Prostate gland (tissue), 2 donors: ENCODE measurements around the gene SLC6A6. TPM values are rescaled to one million over a fixed set of nuclear protein-coding genes. Genes with fewer than 3 reads are reported as not detected.

ENCODE experiments used
- DNase-seq: peaks from one replicate; pipeline ENCODE4 v3.0.0-alpha.2; 2019; ENCODE audit warnings: low spot score
- H3K27ac ChIP-seq, 2 donors: fragments of 200-600 bp; sonication (generic); 2 replicates each; pipeline ENCODE4 v1.5.1; 2017 to 2019
- H3K27me3 ChIP-seq: fragments of 200-600 bp; sonication (generic); replicated peaks from 2 replicates; pipeline ENCODE4 v1.5.1; 2019; ENCODE audit not compliant: insufficient read depth
- H3K36me3 ChIP-seq, 2 donors: fragments of 200-600 bp; sonication (generic); 1 replicate in 1 of 2; 2 replicates in 1 of 2; pipeline versions ENCODE4 v1.5.1 to v1.8.1; 2017 to 2019
- H3K4me1 ChIP-seq: fragments of 200-600 bp; sonication (generic); replicated peaks from 2 replicates; pipeline ENCODE4 v1.5.1; 2019
- H3K4me3 ChIP-seq, 2 donors: fragments of 200-600 bp; sonication (generic); 2 replicates each; pipeline ENCODE4 v1.5.1; 2017 to 2019
- H3K9me3 ChIP-seq: fragments of 200-600 bp; sonication (generic); 2 replicates; pipeline ENCODE4 v1.5.1; 2017
- CTCF ChIP-seq, 4 experiments: fragments of 200-600 bp in 2 of 4; fragments of 450-650 bp in 2 of 4; sonication (generic) in 2 of 4; IDR thresholded peaks; 1 replicate in 3 of 4; 2 replicates in 1 of 4; pipeline ENCODE4 v1.5.1; 2016 to 2019; ENCODE audit warnings: antibody characterized with exemption in 4 of 4, mild to moderate bottlenecking in 2 of 4, moderate library complexity in 2 of 4
- POLR2A ChIP-seq: fragments of 450-650 bp; IDR thresholded peaks from one replicate; pipeline ENCODE4 v1.6.1; 2016; ENCODE audit warnings: antibody characterized with exemption, mild to moderate bottlenecking
- POLR2AphosphoS5 ChIP-seq: sonication (generic); formaldehyde crosslinking; IDR thresholded peaks from one replicate; pipeline ENCODE4 v1.6.1; 2017; ENCODE audit warnings: antibody characterized with exemption
- WGBS: methylation state at CpG from one replicate; pipeline ENCODE4 v1.1.5; 2018; 5-methylcytosine and 5-hydroxymethylcytosine counted together
- intact Hi-C: fragments of 100-400 bp; cut with DNase I; formaldehyde crosslinking; loops from one replicate; pipeline ENCODE4 v1.14.2; 2022
- total RNA-seq, 2 donors: library from RNA; depleted of rRNA; stranded (reverse); fragments of >200 nt; gene quantifications; one replicate each; pipeline ENCODE4 v1.1.0, GENCODE V29; 2016

SLC6A6 gene
- total RNA-seq, 2 donors from 2014 or later = 6.9 to 24.5 TPM

GRCh38 chr3:14401692-14402303 is 608 bp upstream of the SLC6A6 start:
- Histone ChIP-seq H3K36me3 (no peaks in the 10 kb centered on the region), H3K4me1 (peaks cover 11% of the 10 kb centered on the region)
- intact Hi-C loops = loop anchor here (5.0 kb wide), 1 partner anchor 51 kb away; no protein-coding TSS in a partner anchor

GRCh38 chr3:14403619-14404155 is 1.3 kb downstream of the SLC6A6 start:
- Histone ChIP-seq H3K27ac (peak overlapping the region in 1 of 2 donors; percentile 79), H3K4me3 (peak overlapping the region; percentile 46 to 50), H3K36me3 (no peaks in the 10 kb centered on the region), H3K27me3 (no peaks in the 10 kb centered on the region), H3K9me3 (no peaks in the 10 kb centered on the region), H3K4me1 (peaks cover 11% of the 10 kb centered on the region)
- no peak for TF ChIP-seq CTCF (IDR thresholded peaks at IDR 0.05)
- TF ChIP-seq POLR2A = peak; percentile 13
- no peak for TF ChIP-seq POLR2AphosphoS5
- 8% methylated on average over 12 of the region's 12 CpGs for WGBS
- intact Hi-C loops = loop anchor here (5.0 kb wide), 1 partner anchor 49 kb away; no protein-coding TSS in a partner anchor
- DNase-seq = no peak

More at GRCh38 chr3:14401692-14402303, 608 bp upstream of the SLC6A6 start:
- Histone ChIP-seq H3K27me3 (no peaks in the 10 kb centered on the region), H3K9me3 (no peaks in the 10 kb centered on the region), H3K4me3 (peak overlapping the region; percentile 46 to 50), H3K27ac (peak overlapping the region; percentile 75 to 79)
- no peak for DNase-seq
- 34% methylated on average over 22 of the region's 22 CpGs for WGBS
- no peak for TF ChIP-seq POLR2AphosphoS5
- no peak for TF ChIP-seq POLR2A
- no peak for TF ChIP-seq CTCF (IDR thresholded peaks at IDR 0.05)

- intact Hi-C loops = loop anchor here (5.0 kb wide), 1 partner anchor 48 kb away; no protein-coding TSS in a partner anchor
- WGBS = 2% methylated on average over 3 of the region's 3 CpGs
- H3K36me3 ChIP-seq = no peaks in the 10 kb centered on the region
- DNase-seq = no peak
- peak overlapping the region in 1 of 2 donors; percentile 27 for H3K27ac ChIP-seq
- H3K4me1 ChIP-seq = peaks cover 11% of the 10 kb centered on the region
- TF ChIP-seq POLR2A (no peak), CTCF (IDR thresholded peaks at IDR 0.05) (no peak), POLR2AphosphoS5 (no peak)
- no peaks in the 10 kb centered on the region for H3K9me3 ChIP-seq
- peak overlapping the region; percentile 46 to 50 for H3K4me3 ChIP-seq
- no peaks in the 10 kb centered on the region for H3K27me3 ChIP-seq
Measured at GRCh38 chr3:14404186-14404585, 1.8 kb downstream of the SLC6A6 start.

- Histone ChIP-seq H3K4me1 (peaks cover 11% of the 10 kb centered on the region), H3K27ac (no peak overlapping the region)
Measured at GRCh38 chr3:14404631-14405359, 2.4 kb downstream of the SLC6A6 start.

More at GRCh38 chr3:14404631-14405359, 2.4 kb downstream of the SLC6A6 start:
- no peaks in the 10 kb centered on the region for H3K27me3 ChIP-seq
- DNase-seq = no peak
- intact Hi-C loops = loop anchor here (5.0 kb wide), 1 partner anchor 48 kb away; no protein-coding TSS in a partner anchor
- TF ChIP-seq CTCF (IDR thresholded peaks at IDR 0.05) (no peak), POLR2A (no peak), POLR2AphosphoS5 (no peak)
- no peaks in the 10 kb centered on the region for H3K36me3 ChIP-seq
- no peak overlapping the region for H3K4me3 ChIP-seq
- 74% methylated on average over 11 of the region's 11 CpGs for WGBS
- H3K9me3 ChIP-seq = no peaks in the 10 kb centered on the region
